ENCODE results near the gene LSM14B. TPM values are rescaled to one million over a fixed set of nuclear protein-coding genes. Genes with fewer than 3 reads are reported as not detected.

The LSM14B gene
- polyA plus RNA-seq, 12 donors = 57.4 to 98.9 (median 75.7) TPM; not detected in 1

GRCh38 chr20:62131560-62132320 is 9.5 kb downstream of the LSM14B start:
- DNase-seq = no peak

- DNase-seq = no peak
Measured at GRCh38 chr20:62132421-62132820, 10.1 kb downstream of the LSM14B start.

GRCh38 chr20:62133051-62133845 is 11.0 kb downstream of the LSM14B start:
- DNase-seq = no peak

GRCh38 chr20:62133864-62134263 is 11.6 kb downstream of the LSM14B start:
- DNase-seq = no peak

- no peak for DNase-seq
Measured at GRCh38 chr20:62134735-62135231, 12.5 kb downstream of the LSM14B start.

GRCh38 chr20:62135573-62136266 is 13.4 kb downstream of the LSM14B start:
- no peak for DNase-seq

GRCh38 chr20:62136283-62137091 is 14.2 kb downstream of the LSM14B start:
- peak; percentile 69 for DNase-seq

GRCh38 chr20:62137092-62137384 is 14.8 kb downstream of the LSM14B start:
- DNase-seq = no peak

GRCh38 chr20:62137478-62138203 is 15.4 kb downstream of the LSM14B start:
- DNase-seq = no peak

GRCh38 chr20:62138204-62138543 is 15.9 kb downstream of the LSM14B start:
- no peak for DNase-seq

GRCh38 chr20:62138912-62139311 is 16.6 kb downstream of the LSM14B start:
- no peak for DNase-seq

GRCh38 chr20:62139636-62140035 is 17.4 kb downstream of the LSM14B start:
- no peak for DNase-seq

- DNase-seq = no peak
Measured at GRCh38 chr20:62141043-62141396, 18.7 kb downstream of the LSM14B start.

- DNase-seq = no peak
Measured at GRCh38 chr20:62141397-62142251, 19.3 kb downstream of the LSM14B start.

GRCh38 chr20:62142252-62143080 is 20.2 kb downstream of the LSM14B start:
- DNase-seq = no peak

- peak; percentile 74 for DNase-seq
Measured at GRCh38 chr20:62143081-62143956, 21.0 kb downstream of the LSM14B start, which contains the start of the genes PSMA7 and SS18L1. PSMA7 (minus strand) TSS chr20:62143394; CDS start chr20:62143303, 91 bp downstream. SS18L1 (plus strand) TSS chr20:62143769; CDS start chr20:62143821, 52 bp downstream.

GRCh38 chr20:62143957-62144825 is 21.9 kb downstream of the LSM14B start:
- peak; percentile 41 for DNase-seq

Data from muscle of arm (tissue), 12 donors.